Uterus (tissue), 4 donors: ENCODE data around the gene OR3A2. TPM values are rescaled to one million over a fixed set of nuclear protein-coding genes. Genes with fewer than 3 reads are reported as not detected.
"Not testable (repeated sequence)": the region's sequence is repeated elsewhere in the genome, so short reads cannot be mapped to it uniquely, and the experiment has no call there.

Experiments
- DNase-seq, 2 donors: peaks; one replicate each; pipeline ENCODE4 v3.0.0-alpha.2; 2019 to 2020
- H3K27ac ChIP-seq, 2 donors: fragments of 200-600 bp; sonication (generic); 1 replicate in 1 of 2; 2 replicates in 1 of 2; pipeline ENCODE4 v1.5.1; 2016 to 2018
- H3K27me3 ChIP-seq, 2 donors: fragments of 200-600 bp; sonication (generic); one replicate each; pipeline ENCODE4 v1.5.1; 2018 to 2019; ENCODE audit warnings: control low read depth in 1 of 2
- H3K36me3 ChIP-seq, 2 donors: fragments of 200-600 bp; sonication (generic); one replicate each; pipeline ENCODE4 v1.5.1; 2019; ENCODE audit warnings: control low read depth in 1 of 2
- H3K4me1 ChIP-seq, 2 donors: fragments of 200-600 bp; sonication (generic); one replicate each; pipeline ENCODE4 v1.5.1; 2018 to 2019; ENCODE audit warnings: control low read depth in 1 of 2
- H3K4me3 ChIP-seq, 2 donors: fragments of 200-600 bp; sonication (generic); 1 replicate in 1 of 2; 2 replicates in 1 of 2; pipeline ENCODE4 v1.5.1; 2018 to 2019; ENCODE audit warnings: mild to moderate bottlenecking in 1 of 2
- H3K9me3 ChIP-seq, 2 donors: fragments of 200-600 bp; sonication (generic); one replicate each; pipeline ENCODE4 v1.5.1; 2019; ENCODE audit warnings: control low read depth in 1 of 2
- CTCF ChIP-seq, 4 experiments: fragments of 200-600 bp in 2 of 4; fragments of 450-650 bp in 2 of 4; sonication (generic) in 2 of 4; IDR thresholded peaks; one replicate each; pipeline ENCODE4 v1.5.1; 2016 to 2019; ENCODE audit warnings: antibody characterized with exemption in 4 of 4, mild to moderate bottlenecking in 2 of 4, moderate library complexity in 1 of 4
- POLR2A ChIP-seq, 2 donors: fragments of 450-650 bp; IDR thresholded peaks; one replicate each; pipeline ENCODE4 v1.6.1; 2016; ENCODE audit warnings: antibody characterized with exemption in 2 of 2, mild to moderate bottlenecking in 1 of 2, moderate library complexity in 1 of 2
- intact Hi-C: fragments of 100-400 bp; cut with DNase I; formaldehyde crosslinking; loops from one replicate; pipeline ENCODE4 v1.15.1; 2023; ENCODE audit warnings: low total_unique reads
- total RNA-seq, 4 donors: library from RNA; depleted of rRNA in 3 of 4; stranded (reverse); fragments of >200 nt in 3 of 4; gene quantifications; one replicate each; pipeline versions ENCODE4 v1.1.0 to v1.2.4, GENCODE V29; 2014 to 2023
- donor health status: DM: yes; HTN: yes; CAD: no.

Gene OR3A2
- total RNA-seq, 4 donors from 2014 or later: not detected

- no peaks in the 10 kb centered on the region for H3K27me3 ChIP-seq
- TF ChIP-seq POLR2A (IDR thresholded peaks at IDR 0.05): no peak
- TF ChIP-seq CTCF (IDR thresholded peaks at IDR 0.05): no peak
- H3K4me3 ChIP-seq: no peak overlapping the region
- H3K27ac ChIP-seq: no peak overlapping the region
- H3K9me3 ChIP-seq: no peaks in the 10 kb centered on the region
- intact Hi-C loops: no loop called here
- H3K36me3 ChIP-seq: no peaks in the 10 kb centered on the region
- H3K4me1 ChIP-seq: no peaks in the 10 kb centered on the region
- no peak for DNase-seq
Observed at GRCh38 chr17:3389791-3390190, 3.7 kb upstream of the OR3A2 start.

- no peak for DNase-seq
- Histone ChIP-seq H3K27me3 (no peaks in the 10 kb centered on the region), H3K4me1 (no peaks in the 10 kb centered on the region), H3K27ac (no peak overlapping the region), H3K4me3 (no peak overlapping the region), H3K9me3 (no peaks in the 10 kb centered on the region), H3K36me3 (no peaks in the 10 kb centered on the region)
- no peak for TF ChIP-seq CTCF (IDR thresholded peaks at IDR 0.05)
- intact Hi-C loops: no loop called here
Observed at GRCh38 chr17:3381957-3382356, 4.2 kb downstream of the OR3A2 start.

- Histone ChIP-seq H3K4me1 (no peaks in the 10 kb centered on the region), H3K4me3 (no peak overlapping the region), H3K27me3 (no peaks in the 10 kb centered on the region), H3K27ac (no peak overlapping the region), H3K36me3 (no peaks in the 10 kb centered on the region), H3K9me3 (no peaks in the 10 kb centered on the region)
- intact Hi-C loops: no loop called here
- TF ChIP-seq POLR2A (IDR thresholded peaks at IDR 0.05) (no peak), CTCF (IDR thresholded peaks at IDR 0.05) (no peak)
- no peak for DNase-seq
Observed at GRCh38 chr17:3378321-3378720, 7.8 kb downstream of the OR3A2 start.

GRCh38 chr17:3371167-3371566 lies 14.9 kb downstream of the OR3A2 start:
- H3K4me3 ChIP-seq, H3K27ac ChIP-seq, DNase-seq, H3K9me3 ChIP-seq, H3K4me1 ChIP-seq, H3K27me3 ChIP-seq, intact Hi-C loops, H3K36me3 ChIP-seq: not testable (repeated sequence)

- DNase-seq, H3K4me3 ChIP-seq, H3K36me3 ChIP-seq, intact Hi-C loops, H3K9me3 ChIP-seq, H3K27ac ChIP-seq, H3K4me1 ChIP-seq, H3K27me3 ChIP-seq: not testable (repeated sequence)
Observed at GRCh38 chr17:3342782-3343181, 43.3 kb downstream of the OR3A2 start.

GRCh38 chr17:3335876-3336275 lies 50.2 kb downstream of the OR3A2 start:
- Histone ChIP-seq H3K27me3 (no peaks in the 10 kb centered on the region), H3K36me3 (no peaks in the 10 kb centered on the region), H3K4me3 (no peak overlapping the region), H3K27ac (no peak overlapping the region), H3K4me1 (no peaks in the 10 kb centered on the region), H3K9me3 (no peaks in the 10 kb centered on the region)
- TF ChIP-seq POLR2A (IDR thresholded peaks at IDR 0.05): no peak
- no peak for TF ChIP-seq CTCF (IDR thresholded peaks at IDR 0.05)
- intact Hi-C loops: no loop called here
- DNase-seq: no peak
